Hepatocyte (in vitro differentiated cells): ENCODE data around the gene MVB12B.

Experiments used
- CTCF ChIP-seq: fragments of 200-600 bp; sonication (generic); IDR thresholded peaks from 2 replicates; pipeline ENCODE4 v1.5.1; 2016; ENCODE audit warnings: antibody characterized with exemption, mild to moderate bottlenecking; ENCODE audit not compliant: poor library complexity
- EZH2 ChIP-seq: fragments of 200-600 bp; sonication (generic); IDR thresholded peaks from 2 replicates; pipeline ENCODE4 v1.6.1; 2016; ENCODE audit warnings: antibody characterized with exemption, mild to moderate bottlenecking, borderline replicate concordance
- EZH2phosphoT487 ChIP-seq: fragments of 200-600 bp; sonication (generic); IDR thresholded peaks from one replicate; pipeline ENCODE4 v1.6.1; 2018; ENCODE audit warnings: antibody characterized with exemption, mild to moderate bottlenecking, low read depth, moderate library complexity; ENCODE audit not compliant: unreplicated experiment, severe bottlenecking

GRCh38 chr9:126304207-126304970 lies 22.2 kb upstream of the MVB12B start:
- no peak for TF ChIP-seq CTCF
- TF ChIP-seq EZH2: no peak
- no peak for TF ChIP-seq EZH2phosphoT487
